ENCODE results near the gene AIFM2. TPM values are rescaled to one million over a fixed set of nuclear protein-coding genes. Genes with fewer than 3 reads are reported as not detected.

AIFM2 gene
- total and polyA plus RNA-seq, 2 donors (not counting 3 experiments of a cell fraction or from before 2014, with no cell fraction given) = 6.9 to 8.7 TPM

DNA sequence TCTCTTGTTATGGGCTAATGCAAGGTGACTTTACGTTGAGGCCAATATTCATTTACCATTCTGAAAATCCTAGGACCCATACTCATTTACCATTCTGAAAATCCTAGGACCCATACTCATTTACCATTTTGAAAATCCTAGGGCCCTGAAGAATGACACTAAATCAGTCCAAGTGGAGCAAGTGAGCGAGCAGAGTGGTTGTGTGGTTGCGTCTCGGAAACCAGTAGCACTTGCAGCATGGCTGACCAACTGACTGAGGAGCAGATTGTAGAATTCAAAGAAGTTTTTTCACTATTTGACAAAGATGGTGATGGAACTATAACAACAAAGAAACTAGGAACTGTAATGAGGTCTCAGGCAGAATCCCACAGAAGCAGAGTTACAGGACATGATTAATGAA lies 30.8 kb upstream of the AIFM2 start:
- peaks cover 79% of the 10 kb centered on the region for H3K79me2 ChIP-seq (ENCODE audit: control insufficient read depth, insufficient read depth, low read length)
- peaks cover 5% of the 10 kb centered on the region for H4K20me1 ChIP-seq (replicated peaks; ENCODE audit: control insufficient read depth, extremely low read depth, insufficient read depth, low read length)
- no peaks in the 10 kb centered on the region for H3K27me3 ChIP-seq (ENCODE audit: control insufficient read depth in 2 of 2, insufficient read depth in 2 of 2, low read length in 2 of 2)
- ChIA-PET POLR2A (interaction anchor here (0.6 kb wide), 1 partner anchor 33 kb away, joined by 4 read pairs; no protein-coding TSS in a partner anchor), CTCF (interaction anchor here (1.5 kb wide), 1 partner anchor 17 kb away, joined by 4 read pairs; the partner anchor contains the start of gene TYSND1)
- TF ChIP-seq FOS (IDR thresholded peaks at IDR 0.05; ENCODE audit: borderline replicate concordance, insufficient read depth, low read length) (no peak), CTCF (IDR thresholded peaks at IDR 0.05; ENCODE audit: extremely low read depth in 1 of 2, insufficient read depth in 1 of 2, low read depth in 1 of 2, low read length in 2 of 2) (no peak), GATA2 (IDR thresholded peaks at IDR 0.05; ENCODE audit: insufficient read depth, insufficient read length, low read depth, low read length) (no peak), POLR2A (IDR thresholded peaks at IDR 0.05; ENCODE audit: low read depth, low read length) (no peak), MAX (IDR thresholded peaks at IDR 0.05; ENCODE audit: insufficient read depth, insufficient read length) (no peak), JUN (IDR thresholded peaks at IDR 0.05; ENCODE audit: borderline replicate concordance, insufficient read depth, insufficient read length, low read depth) (no peak), POLR2AphosphoS5 (IDR thresholded peaks at IDR 0.05; ENCODE audit: insufficient read depth, low read depth, low read length) (no peak)
- no peak overlapping the region for H3K9ac ChIP-seq (replicated peaks; ENCODE audit: extremely low read depth, insufficient read depth, low read length)
- no TSS peak for BruUV-seq (replicated peaks)
- no peaks in the 10 kb centered on the region for H3K9me3 ChIP-seq (replicated peaks; ENCODE audit: control insufficient read depth, insufficient read depth, low read length)
- no peak for FAIRE-seq
- intact Hi-C loops (cut with micrococcal nuclease) = no loop called here
- no peak overlapping the region for H3K4me3 ChIP-seq (replicated peaks in 1 of 3; ENCODE audit: insufficient read depth in 1 of 3, low read depth in 1 of 3, low read length in 3 of 3)
- H3K9me1 ChIP-seq (replicated peaks; ENCODE audit: control insufficient read depth, extremely low read depth, insufficient read depth, low read length) = no peaks in the 10 kb centered on the region
- H3K4me1 ChIP-seq (ENCODE audit: control insufficient read depth, extremely low read depth, insufficient read depth, low read length) = no peaks in the 10 kb centered on the region
- H2AFZ ChIP-seq (ENCODE audit: low read depth, low read length) = no peak overlapping the region
- peaks cover 2 to 21% of the 10 kb centered on the region in 2 experiments for H3K36me3 ChIP-seq (ENCODE audit: control insufficient read depth in 2 of 2, extremely low read depth in 1 of 2, insufficient read depth in 2 of 2, low read length in 2 of 2)
- H3K27ac ChIP-seq (ENCODE audit: insufficient read depth, low read depth, low read length) = no peak overlapping the region
- dilution Hi-C loops (cut with MboI; ENCODE audit: extremely low pct_ligation_motif_present, low sequenced_read_pairs) = no loop called here
- no peak for DNase-seq (ENCODE audit: low read depth, low spot score)
- no peak overlapping the region for H3K4me2 ChIP-seq (ENCODE audit: insufficient read depth, low read length)

Data from endothelial cell of umbilical vein (primary cell).